Nephron progenitor cell (in vitro differentiated cells): Measurements from ENCODE around the gene SKIL.

Source experiments
- DNase-seq: peaks from one replicate; pipeline ENCODE4 v3.0.0; 2021
- H3K27ac Mint-ChIP-seq: 2 replicates; pipeline ENCODE4 v1.8.0; 2021; ENCODE audit warnings: mild to moderate bottlenecking, moderate library complexity, mixed read lengths
- H3K27me3 Mint-ChIP-seq: 2 replicates; pipeline ENCODE4 v1.8.0; 2021; ENCODE audit warnings: mild to moderate bottlenecking, low read depth, mixed read lengths; ENCODE audit not compliant: poor library complexity
- H3K36me3 Mint-ChIP-seq: 2 replicates; pipeline ENCODE4 v1.8.0; 2021; ENCODE audit warnings: low read depth, mixed read lengths
- H3K4me1 Mint-ChIP-seq: 2 replicates; pipeline ENCODE4 v1.8.0; 2021; ENCODE audit warnings: mixed read lengths
- H3K4me3 Mint-ChIP-seq: 2 replicates; pipeline ENCODE4 v1.8.0; 2021; ENCODE audit warnings: mild to moderate bottlenecking, moderate library complexity, mixed read lengths
- H3K9me3 Mint-ChIP-seq: 2 replicates; pipeline ENCODE4 v1.8.0; 2021; ENCODE audit warnings: mild to moderate bottlenecking, moderate library complexity, mixed read lengths
- TF ChIP-seq, protein P1 (sequence below): fragments of 200-600 bp; sonication (generic); IDR thresholded peaks from 2 replicates; pipeline ENCODE4 v1.5.0; 2021; ENCODE audit warnings: antibody characterized with exemption

Gene SKIL

DNA sequence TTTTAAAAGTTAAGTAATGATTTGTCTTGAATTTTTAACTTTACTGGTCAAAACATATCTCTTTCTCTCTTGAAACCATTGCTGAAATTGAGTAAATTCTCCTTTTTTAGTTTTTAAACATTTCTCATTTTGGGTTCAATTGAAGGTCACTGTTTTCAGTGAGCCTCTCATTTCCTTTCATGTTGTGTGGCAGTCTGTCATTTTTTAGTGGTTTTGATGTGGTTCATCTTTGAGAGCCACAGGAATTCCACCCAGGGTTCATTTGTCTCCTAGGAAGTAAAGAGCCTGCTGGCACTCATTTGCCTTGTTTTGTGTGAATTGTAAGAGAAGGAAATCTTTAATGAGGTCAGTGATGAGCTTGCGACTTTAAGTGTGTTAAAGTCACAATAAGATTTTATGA, 71.5 kb downstream of the SKIL start:
- Mint-ChIP-seq H3K36me3 (peaks cover 11% of the 10 kb centered on the region), H3K4me1 (peaks cover 56% of the 10 kb centered on the region), H3K27ac (peak overlapping the region; percentile 58), H3K9me3 (no peaks in the 10 kb centered on the region), H3K4me3 (no peak overlapping the region), H3K27me3 (no peaks in the 10 kb centered on the region)
- TF ChIP-seq, protein P1, sequence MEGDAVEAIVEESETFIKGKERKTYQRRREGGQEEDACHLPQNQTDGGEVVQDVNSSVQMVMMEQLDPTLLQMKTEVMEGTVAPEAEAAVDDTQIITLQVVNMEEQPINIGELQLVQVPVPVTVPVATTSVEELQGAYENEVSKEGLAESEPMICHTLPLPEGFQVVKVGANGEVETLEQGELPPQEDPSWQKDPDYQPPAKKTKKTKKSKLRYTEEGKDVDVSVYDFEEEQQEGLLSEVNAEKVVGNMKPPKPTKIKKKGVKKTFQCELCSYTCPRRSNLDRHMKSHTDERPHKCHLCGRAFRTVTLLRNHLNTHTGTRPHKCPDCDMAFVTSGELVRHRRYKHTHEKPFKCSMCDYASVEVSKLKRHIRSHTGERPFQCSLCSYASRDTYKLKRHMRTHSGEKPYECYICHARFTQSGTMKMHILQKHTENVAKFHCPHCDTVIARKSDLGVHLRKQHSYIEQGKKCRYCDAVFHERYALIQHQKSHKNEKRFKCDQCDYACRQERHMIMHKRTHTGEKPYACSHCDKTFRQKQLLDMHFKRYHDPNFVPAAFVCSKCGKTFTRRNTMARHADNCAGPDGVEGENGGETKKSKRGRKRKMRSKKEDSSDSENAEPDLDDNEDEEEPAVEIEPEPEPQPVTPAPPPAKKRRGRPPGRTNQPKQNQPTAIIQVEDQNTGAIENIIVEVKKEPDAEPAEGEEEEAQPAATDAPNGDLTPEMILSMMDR, result no peak
- no peak for DNase-seq

DNA sequence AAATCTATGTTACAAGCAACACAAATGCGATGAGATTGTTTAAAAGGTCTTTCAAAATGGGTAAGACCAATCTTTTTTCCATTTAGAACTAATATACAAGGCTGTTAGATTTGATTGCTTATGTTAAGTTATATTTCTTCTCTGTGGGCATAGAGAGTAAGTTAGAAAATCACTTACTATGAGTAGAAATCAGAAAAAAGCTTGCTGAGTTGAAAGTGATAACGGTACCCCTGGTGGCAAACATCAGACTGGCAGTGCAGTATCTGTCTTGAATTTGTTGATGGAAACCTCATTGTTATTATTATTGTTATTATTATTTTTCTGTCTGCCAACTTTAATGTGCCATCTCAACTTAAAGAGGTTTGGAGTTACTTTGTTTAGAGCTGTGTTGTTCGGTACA, 73.5 kb downstream of the SKIL start:
- no peak overlapping the region for H3K27ac Mint-ChIP-seq

DNA sequence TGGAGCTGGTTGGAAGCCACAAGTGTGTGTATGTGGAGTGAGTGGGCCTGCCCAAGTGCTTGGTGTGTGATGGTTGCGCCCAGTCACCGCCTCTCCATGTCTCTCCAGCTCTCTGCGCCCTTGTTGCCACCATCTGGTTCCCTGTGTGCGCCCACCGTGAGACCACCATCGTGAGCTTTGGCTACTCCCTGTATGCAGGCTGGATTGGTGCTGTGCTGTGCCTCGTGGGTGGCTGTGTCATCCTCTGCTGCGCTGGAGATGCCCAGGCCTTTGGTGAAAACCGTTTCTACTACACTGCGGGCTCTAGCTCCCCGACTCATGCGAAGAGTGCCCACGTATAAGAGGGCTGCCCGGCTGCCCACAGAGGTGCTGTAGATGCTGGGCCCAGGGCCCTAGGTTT, 74.9 kb downstream of the SKIL start:
- DNase-seq, result no peak
- TF ChIP-seq, protein P1, result no peak
- Mint-ChIP-seq H3K4me3 (no peak overlapping the region), H3K27ac (no peak overlapping the region), H3K27me3 (no peaks in the 10 kb centered on the region), H3K4me1 (peaks cover 31% of the 10 kb centered on the region), H3K9me3 (no peaks in the 10 kb centered on the region), H3K36me3 (peaks cover 23% of the 10 kb centered on the region)

More for the DNA sequence above, 73.5 kb downstream of the SKIL start:
- TF ChIP-seq, protein P1, result peak; percentile 11
- H3K4me1 Mint-ChIP-seq, result peaks cover 38% of the 10 kb centered on the region
- H3K9me3 Mint-ChIP-seq, result no peaks in the 10 kb centered on the region
- peaks cover 23% of the 10 kb centered on the region for H3K36me3 Mint-ChIP-seq
- no peak for DNase-seq
- H3K27me3 Mint-ChIP-seq, result no peaks in the 10 kb centered on the region
- H3K4me3 Mint-ChIP-seq, result no peak overlapping the region

DNA sequence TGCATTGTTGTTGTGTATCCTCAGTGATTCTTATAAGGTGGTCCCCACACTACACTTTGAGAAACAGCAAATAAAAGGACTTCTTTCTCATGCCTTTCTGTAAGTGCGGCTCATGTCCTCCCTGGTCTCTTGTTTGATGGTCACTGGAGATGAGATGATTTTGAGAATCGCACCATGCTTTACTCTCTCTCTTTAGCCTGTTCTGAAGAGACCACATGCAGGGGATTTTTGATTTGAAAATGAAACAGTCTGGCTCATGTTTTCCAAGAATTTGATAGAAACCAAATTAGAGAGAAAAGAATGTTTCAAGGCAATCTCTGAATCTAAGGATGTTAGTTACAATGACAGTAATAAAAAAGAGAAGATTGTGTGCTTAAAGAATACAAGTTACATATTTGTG, 79.2 kb downstream of the SKIL start:
- Mint-ChIP-seq H3K9me3 (no peaks in the 10 kb centered on the region), H3K27me3 (peaks cover 7% of the 10 kb centered on the region), H3K36me3 (peaks cover 15% of the 10 kb centered on the region), H3K27ac (no peak overlapping the region), H3K4me3 (no peak overlapping the region), H3K4me1 (no peaks in the 10 kb centered on the region)
- no peak for DNase-seq
- TF ChIP-seq, protein P1, result no peak

GRCh38 chr3:170437176-170437575, 79.7 kb downstream of the SKIL start:
- no peak for DNase-seq
- TF ChIP-seq, protein P1, result no peak
- Mint-ChIP-seq H3K27ac (peak overlapping the region; percentile 65), H3K9me3 (no peaks in the 10 kb centered on the region), H3K4me1 (no peaks in the 10 kb centered on the region), H3K27me3 (peaks cover 7% of the 10 kb centered on the region), H3K4me3 (no peak overlapping the region), H3K36me3 (peaks cover 15% of the 10 kb centered on the region)

GRCh38 chr3:170437696-170438407, 80.3 kb downstream of the SKIL start:
- H3K36me3 Mint-ChIP-seq, result peaks cover 15% of the 10 kb centered on the region

More at GRCh38 chr3:170437696-170438407, 80.3 kb downstream of the SKIL start:
- H3K4me3 Mint-ChIP-seq, result no peak overlapping the region
- DNase-seq, result no peak
- no peak overlapping the region for H3K27ac Mint-ChIP-seq
- H3K4me1 Mint-ChIP-seq, result no peaks in the 10 kb centered on the region
- peaks cover 7% of the 10 kb centered on the region for H3K27me3 Mint-ChIP-seq
- no peaks in the 10 kb centered on the region for H3K9me3 Mint-ChIP-seq
- TF ChIP-seq, protein P1, result no peak
